CD4-positive, alpha-beta T cell treated with Interferon gamma for 1 hour (primary cell): ENCODE data around the gene ITGA1.

ENCODE experiments used
- DNase-seq: peaks from one replicate; pipeline ENCODE4 v3.0.0-alpha.2; 2020

The ITGA1 gene

DNA sequence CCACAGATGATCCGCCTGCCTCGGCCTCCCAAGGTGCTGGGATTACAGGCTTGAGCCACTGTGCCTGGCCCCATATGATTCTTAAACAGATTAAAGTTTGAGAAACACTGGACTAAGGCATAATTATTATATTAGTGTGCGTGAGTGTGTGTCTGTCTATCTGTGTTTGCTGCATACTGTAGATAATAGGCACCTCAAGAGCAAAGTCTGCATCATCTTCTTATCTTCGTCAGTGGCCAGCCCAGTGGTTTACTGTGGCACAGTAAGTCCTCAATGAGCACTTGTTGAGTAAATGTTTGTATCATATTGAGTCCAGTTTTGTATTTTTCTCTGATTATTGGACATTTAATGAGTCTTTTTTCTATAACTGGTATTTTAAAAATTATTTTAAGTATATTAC is 81.7 kb downstream of the ITGA1 start:
- DNase-seq, result no peak

DNA sequence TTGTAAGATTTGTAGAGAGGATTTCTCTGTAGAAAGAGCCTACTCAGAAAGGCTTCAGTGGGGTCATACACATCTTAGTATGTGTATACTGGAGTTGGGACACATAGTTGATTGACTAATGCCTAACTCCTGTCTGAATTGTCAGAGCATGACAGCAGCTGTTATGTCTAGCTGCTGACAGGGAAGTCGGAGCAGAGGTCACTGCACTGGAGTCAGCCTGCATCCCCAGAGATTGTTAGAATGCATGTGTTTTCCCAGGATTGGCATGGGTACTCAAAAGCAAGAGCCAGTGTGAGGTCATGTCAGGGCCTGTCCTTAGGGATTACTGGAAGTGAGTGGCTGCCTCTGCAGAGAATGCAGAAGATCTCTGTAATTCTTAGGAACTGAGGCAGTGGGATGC is 82.7 kb downstream of the ITGA1 start:
- DNase-seq, result no peak

DNA sequence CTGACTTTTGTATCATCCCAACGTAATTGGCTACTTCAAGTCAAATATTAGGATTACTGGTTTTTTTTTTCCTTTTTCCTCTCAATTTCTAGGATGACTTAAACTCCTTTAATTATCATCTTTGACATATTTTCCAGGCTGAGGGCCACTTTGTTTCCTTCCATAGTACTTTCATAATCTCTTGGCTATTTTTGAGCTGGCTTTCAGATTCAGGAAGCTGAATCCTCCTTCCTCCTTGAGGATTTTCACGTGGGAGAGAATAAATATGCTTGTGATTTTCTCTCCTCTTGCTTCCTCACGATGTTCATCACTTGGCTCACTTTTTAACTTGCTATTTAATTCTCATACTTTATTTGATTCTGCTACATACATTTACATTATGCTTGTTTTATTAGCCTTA is 88.1 kb downstream of the ITGA1 start:
- DNase-seq, result no peak

DNA sequence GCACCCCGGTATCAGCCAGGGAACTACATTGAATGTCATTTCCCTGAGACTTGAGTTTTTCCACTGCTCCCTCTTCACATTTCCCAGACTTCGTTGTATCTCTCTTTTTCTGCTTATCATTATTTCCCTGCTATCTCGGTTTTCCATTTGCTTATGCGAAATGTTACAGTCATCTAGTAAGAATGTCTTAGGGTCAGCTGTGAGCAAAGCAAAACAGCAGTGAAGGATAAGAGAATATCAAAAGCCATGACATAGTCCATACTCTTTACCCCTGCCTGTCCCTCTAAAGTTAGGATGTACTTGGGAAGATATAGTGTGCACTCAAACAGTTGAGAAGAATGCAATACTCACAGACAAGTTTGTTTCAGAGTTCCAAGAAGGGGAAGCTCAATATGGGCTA is 88.7 kb downstream of the ITGA1 start:
- DNase-seq, result no peak

DNA sequence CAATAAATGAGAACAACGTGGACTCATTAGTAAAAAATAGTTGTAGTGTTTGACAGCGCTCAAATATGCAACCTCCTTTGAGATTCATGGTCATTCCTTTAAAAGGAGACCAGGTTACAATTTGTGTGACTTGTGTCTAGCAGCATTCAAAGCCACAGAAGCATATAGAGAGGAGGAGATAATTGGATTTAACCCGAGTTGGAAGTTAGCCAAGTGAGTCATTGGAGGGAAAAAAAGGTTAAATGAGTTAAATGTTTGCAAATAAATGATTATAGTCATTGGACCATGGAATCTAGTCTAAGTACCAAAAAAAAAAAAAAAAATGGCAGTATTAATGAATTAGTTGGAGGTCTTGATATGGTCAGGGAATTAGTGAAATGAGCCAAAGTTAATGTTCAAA is 90.9 kb downstream of the ITGA1 start:
- no peak for DNase-seq

DNA sequence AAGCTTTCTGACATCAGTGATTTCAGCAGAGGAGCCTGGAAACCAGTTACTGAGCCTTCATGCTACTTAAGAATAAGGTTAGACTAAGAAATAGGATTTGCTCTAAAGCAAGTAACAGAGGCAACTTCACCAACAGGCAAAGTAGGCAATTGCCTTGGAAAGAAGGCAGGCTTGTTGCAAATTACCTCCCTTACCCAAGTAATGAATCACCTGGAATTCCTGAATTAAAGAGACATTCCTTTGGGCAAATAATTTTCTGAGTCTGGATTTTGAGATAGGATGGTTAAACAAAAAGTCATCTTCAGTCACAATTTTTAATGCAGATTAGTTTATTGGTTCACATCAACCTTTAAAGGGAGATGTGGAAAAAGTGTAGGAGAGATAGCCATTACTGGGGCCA is 92.8 kb downstream of the ITGA1 start:
- no peak for DNase-seq

DNA sequence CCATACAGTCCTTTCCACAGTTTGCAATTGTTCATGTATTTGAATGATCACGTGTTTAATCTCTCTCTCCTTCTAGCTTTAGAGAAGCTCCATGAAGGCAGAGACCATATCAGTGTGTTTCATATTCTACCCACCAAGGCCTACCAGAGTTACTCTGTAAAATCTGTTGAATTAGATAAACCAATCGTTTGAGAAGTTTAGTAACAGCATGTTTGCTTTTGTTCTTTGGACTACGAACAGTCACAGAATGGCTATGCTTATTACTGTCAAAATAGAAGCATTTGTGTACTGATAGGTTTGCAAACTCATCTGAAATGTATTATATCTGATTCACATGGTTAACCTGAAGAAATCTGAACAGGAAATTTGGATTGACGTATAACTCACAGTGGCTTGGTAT is 93.8 kb downstream of the ITGA1 start:
- DNase-seq, result no peak

DNA sequence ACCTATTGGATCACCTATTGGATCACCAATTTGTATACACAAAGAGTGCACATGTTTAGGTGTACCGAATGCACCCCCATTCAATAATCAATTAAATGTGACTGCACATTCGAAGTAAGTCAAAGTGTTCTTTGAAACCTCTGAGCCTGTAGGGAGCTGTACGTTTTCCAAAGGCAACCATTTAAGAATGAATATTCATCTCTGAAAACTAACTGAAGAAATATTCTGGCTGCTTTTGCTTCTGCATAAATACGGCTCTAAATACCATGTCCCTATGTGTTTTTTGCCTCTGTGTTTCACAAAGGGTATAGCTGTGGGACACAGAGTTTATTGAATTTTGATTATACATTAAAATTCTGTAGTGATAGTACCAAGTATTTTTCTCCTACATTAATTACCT is 95.4 kb downstream of the ITGA1 start:
- no peak for DNase-seq

DNA sequence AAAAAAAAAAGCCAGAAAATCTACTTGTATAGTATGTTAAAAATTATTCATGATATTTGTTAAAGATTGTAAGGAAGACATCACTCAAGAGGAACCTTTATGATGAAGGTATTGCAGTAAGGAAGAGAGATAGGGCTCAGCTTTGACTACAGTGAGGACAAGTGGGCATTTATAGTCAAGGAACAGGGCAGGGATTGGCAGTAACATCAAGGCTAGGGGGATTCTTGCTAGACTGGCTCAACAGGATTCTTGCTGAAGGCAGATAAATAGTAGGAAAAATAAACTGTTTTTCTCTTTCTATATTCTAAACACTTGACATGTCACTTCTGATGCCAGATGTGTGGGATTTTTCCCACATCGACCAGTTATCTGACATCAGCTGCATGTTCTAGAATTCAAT is 96.7 kb downstream of the ITGA1 start:
- DNase-seq, result no peak

DNA sequence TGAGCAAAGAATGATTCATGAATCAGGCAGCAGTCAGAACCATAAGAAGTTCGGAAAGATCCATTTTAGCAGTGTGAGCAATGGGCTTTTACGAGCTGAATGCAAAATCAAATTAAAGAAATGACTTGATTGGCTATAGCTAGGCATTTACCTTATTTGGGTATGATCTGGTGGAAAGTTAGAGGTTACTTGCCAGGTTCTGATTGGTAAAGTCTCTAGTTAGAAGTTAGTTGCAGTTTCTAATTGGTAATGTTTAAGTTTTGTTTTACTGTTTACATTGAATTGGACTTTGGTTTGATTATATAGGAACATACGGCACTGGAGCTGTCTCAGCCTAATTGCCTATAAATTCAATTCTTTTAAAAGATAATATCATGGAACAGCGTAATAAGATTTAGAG is 97.9 kb downstream of the ITGA1 start:
- no peak for DNase-seq

DNA sequence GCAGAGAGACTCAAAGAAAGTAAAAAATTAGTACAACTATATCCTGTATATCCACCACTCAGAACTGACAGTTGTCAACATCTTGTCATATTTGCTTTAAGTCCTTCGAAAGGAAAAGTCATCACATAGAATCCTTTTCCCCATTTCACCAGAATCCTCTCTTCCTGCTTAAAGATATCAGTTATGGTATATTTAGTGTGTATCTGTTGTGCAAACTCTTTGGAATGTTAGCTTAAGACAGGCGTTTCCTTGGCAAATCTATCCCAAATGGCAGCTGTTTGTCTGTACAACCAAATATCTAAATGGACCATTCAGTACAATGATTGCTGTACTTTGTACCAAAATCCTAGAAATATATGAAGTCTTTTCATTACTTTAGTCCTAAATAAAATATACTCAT is 98.5 kb downstream of the ITGA1 start:
- no peak for DNase-seq

DNA sequence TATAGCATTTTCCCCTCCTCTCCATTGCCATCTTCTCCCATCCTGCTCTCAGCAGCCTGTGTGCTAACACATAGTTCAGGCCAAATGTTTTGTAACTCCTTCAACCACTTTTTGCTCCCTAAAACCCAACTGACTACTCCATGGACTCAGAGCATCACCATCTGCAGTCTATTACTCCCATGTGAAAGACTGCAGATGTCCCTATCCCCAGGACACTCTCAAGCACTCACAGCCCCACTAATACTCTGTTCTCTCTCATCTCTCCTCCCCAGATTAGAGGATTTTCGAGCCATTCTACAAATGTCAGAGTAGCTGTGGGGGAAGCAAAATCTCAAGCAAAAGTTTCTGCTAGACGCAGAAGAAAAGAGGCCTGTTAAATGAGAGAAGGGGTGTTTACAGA is 99.3 kb downstream of the ITGA1 start:
- DNase-seq, result no peak

DNA sequence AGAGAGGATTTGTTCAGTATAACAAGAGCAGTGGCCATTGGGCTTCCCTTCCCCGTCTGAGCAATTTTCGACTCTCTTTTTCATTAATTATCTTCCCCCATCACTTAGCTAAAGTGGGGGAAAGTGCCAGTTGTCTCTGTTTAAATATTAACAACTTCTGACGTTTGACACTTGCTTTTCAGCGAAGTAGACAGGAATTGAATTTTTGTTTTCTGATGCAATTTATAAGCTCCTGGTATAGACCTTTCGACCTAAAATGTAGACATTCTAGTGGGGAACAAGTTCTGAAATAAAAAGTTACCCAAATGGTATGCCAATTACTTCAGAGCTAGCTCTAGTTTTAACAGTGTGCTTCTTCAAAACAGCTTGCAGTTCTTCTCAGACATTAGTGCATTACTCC is 100.6 kb downstream of the ITGA1 start:
- DNase-seq, result no peak

DNA sequence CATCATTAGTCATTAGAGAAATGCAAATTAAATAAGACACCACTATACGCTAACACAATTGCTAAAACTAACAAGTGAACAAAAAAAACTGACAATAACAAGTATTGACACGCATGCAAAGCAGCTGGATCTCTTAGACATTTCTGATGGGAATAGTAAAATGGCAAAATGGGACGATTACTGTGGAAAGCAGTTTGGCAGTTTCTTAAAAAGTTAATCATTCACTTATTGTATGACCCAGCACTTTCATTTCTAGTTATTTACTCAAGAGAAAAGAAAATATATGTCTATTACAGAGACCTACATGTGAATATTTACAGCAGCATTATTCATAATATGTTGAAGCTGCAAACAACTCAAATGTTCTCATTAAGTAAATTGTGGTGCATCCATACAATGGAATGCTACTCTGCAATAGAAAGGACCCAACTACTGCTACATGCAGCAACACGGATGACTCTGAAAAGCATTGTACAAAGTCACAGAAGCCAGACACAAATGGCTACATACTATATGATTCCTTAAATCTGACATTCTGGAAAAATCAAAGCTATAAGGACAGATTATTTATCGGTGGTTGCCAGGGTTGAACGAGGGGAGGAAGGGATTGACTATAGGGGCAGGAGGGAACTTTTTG is 104.6 kb downstream of the ITGA1 start:
- DNase-seq, result no peak

DNA sequence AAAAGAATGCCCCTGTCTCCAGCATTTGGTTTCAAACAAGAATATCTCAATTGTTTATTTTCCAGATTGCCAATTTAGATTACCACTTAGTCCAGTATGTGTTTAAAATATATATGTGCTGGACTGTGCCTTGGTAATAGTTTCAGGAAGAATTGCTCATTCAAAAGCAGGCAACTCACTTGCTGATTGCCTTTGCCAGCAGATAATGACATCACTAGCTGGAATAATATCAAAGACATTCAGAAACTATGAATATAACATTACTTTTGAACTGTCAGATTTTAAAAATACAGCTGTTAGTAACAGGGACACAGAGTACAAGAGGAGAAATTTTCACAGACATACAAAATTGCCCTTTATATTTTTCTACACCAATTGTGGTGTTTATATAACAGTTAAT is 105.4 kb downstream of the ITGA1 start:
- no peak for DNase-seq

DNA sequence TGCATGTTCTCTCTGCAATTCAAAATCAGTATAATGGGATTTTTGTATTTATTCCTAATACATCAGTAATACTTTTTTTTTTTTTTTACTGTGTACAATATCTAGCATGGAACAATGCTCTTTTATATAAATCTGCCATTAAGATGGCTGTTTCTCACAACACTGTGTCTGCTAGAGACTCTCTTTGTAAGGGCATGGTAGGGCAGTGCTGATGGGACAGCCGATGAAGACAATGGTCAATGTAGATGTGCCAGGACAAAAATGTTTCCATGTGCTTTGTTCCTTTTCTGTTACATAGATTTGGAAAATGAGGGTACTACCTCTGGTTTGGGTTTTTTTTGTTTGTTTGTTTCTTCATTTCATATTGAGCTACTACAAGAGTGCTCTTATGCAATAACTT is 106.1 kb downstream of the ITGA1 start:
- no peak for DNase-seq

DNA sequence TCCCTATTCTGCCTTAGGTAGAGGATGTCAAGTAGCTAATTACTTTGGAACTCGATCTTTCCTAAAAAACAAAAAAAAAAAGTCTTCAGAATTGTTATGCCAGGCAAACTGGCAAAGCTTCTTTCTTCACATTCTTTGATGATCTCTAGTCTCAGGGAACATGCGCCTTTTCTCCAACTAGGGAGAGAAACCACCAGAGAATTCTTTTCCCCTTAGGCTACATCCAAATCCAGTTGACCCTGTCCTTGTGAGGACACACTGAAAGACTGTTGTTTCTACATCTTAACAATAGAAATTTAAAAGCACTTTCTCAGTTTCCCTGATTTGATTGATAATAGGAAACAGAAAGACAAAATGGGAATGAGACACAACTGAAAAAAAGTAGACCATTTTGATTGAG is 106.7 kb downstream of the ITGA1 start:
- no peak for DNase-seq

DNA sequence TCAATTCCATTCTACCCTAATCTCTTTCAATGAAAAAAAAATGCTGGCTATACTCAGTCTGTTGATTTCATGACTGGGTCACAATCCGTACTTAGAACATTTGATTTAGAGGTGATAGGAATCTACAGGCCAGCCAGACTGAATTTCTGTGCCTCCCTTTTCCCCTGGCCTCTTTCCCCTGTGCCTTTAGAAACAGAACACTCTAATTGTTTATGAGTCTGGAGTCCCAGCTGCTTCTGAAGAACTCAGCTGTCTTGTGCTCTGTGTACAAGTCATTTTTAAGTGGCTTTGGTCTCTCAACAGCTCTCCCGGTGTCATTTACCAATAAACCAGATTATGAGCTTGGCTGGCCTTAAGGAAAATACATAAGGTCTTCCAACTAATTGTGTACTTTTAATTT is 107.4 kb downstream of the ITGA1 start:
- no peak for DNase-seq

DNA sequence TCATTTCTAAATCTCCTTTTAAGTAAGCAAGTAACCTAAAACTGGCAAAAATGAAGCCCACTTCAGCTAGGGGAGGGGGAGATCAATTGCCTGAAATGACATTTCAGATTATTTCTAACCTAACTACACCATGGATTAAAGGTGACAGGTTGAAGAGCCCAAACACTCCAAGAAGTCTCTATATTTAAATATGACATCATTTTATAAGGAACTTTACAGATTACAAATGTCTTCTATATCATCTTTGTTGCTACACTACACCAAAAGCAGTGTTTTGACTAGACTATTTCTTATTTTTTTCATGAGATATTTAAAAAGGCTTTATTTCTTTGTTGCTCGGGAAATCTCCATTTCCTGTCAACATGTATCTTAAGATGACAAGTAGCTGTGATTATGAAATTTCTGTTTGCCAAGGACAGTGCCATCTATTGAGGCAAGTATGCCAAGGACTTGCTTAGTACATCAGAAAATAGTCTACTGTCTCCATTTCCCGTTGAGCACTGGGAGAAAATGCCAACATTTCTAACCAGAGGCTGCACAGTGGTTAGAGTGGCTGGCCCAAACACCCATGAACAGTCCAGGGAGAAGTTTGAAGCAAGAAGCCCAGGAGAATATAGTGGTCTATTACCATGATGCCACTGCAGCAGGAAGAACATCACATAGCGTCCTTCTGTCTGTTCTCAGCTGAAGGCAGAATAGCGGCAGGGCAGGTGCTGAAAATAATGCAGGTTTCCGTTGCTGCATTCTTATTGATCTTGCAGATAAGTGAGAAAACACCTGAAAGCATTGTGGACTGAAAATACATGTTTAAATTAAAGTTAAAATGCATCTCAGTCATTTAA is 108.1 kb downstream of the ITGA1 start:
- DNase-seq, result no peak

DNA sequence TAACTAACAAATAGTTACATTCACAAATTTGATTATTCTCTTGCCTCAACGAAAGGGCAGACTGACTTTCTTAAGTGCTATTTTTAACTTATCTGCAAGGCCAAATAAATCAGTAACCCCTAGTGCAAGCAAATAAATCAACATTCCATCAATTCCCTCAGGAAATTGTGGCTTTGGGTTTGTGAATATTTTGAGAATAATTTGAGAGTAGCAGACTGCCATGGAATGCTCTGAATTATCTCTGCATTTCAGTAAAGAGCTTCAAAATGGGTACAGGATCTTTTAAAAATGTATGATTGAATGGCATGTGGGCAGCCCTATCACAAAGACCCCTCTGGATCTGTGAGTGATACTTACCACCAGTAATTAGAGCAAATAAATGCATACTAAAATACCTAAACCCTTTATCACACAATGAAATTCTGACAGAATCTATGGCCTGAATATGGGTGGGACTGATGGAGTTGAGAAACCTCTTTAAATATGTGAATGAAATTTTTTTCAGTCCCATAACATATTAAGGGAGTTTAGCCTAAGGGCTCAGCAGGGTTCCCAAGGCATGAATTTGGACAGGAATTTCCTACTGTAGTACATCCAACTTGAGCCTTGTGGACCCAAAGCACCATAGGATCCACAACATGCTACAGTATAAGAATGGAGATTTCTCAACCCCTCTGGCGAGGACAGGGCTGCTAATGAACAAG is 109.0 kb downstream of the ITGA1 start:
- no peak for DNase-seq

DNA sequence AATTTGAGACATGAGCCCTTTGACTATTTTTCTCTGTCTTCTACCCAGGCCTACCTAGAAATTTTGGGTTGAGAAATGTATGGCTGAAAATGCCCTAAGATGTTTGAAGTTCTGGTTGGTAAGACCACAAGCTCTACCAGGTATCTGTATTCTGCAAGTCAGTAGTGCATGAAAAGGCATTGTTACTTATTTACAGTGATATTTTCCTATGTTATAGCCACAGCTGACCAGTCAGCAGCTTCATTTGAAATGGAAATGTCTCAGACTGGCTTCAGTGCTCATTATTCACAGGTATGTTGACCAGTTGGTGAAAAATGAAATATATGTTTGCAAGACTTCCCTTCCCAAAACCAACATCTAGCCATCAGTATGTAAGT is 109.5 kb downstream of the ITGA1 start:
- DNase-seq, result no peak

DNA sequence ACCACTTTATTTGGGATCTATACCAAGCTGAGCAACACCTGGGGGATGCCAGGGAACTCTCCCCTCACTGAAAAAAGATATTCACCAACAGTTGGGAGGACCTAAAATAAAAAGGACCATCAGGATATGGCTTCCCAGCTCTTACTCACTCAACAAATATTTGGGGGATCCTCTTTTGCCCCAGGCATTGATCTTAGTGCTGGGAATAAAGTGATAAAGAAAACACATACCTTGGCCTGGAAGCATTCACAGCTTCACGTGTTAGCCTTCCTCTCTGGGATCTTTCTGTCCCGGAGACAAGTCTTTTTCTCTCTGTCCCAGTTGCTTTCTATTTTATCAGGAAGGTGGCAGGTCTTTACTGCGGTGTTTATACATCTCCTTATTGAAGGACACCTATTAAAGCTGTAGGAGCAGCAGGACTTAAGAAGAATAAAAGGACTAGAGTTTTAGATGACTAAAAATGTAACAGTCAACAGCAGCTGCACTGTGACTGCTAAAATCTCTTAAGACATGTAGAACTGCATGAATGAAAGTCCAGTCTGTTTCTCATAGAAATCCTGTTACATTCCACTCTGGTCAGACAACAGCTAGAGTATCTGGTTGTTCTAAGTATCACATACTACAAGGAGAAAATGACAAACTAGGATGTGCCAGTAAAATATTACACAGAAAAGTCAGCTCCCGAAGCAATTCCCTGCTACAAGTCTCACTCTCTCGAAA is 111.4 kb downstream of the ITGA1 start:
- DNase-seq, result no peak

DNA sequence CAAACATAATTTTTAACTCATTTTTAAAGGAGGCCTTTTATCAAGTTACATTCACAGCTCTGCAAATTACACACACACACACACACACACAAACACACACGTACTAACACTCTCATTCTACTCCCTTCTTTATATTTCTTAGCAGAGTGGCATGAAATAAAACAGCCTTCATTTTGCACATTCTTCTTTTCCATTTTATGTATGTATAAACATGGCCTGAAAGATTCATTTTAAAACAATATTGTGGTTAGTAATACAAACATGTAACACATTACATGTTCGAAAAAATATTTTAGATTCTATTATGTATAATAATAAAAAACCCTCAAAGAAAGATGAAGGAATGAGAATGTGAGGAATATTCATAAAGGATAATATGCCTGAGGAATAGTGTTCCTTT is 115.4 kb downstream of the ITGA1 start:
- DNase-seq, result no peak

DNA sequence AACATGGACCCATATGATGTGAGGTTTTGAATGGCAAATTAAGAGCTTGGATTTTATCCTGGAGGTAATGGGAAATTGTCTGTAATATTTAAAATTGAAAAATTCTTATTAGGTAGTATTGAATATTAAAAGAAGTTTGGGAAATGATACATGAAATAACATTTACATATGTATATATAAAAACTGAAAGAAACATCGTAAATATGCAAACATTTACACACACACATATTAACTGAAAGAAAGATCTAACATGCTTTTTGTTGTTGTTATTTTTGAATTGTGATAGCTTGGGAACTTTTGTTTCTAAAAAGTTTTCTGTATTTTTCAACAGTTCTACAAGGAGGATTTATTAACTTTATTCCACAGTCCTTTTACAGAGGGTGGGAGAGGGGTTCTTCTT is 118.6 kb downstream of the ITGA1 start:
- DNase-seq, result no peak
